WTC11 (cell line): ENCODE results near the gene TNIP1. TPM values are rescaled to one million over a fixed set of nuclear protein-coding genes. Genes with fewer than 3 reads are reported as not detected.
A peak's percentile ranks its signal among the peaks of the same experiment; 100 is the strongest.

Experiments
- ATAC-seq: fragments of 200-7000 bp; cut with Tn5 transposase; 2 replicates; pipeline ENCODE4 v1.10.0; 2021; ENCODE audit warnings: mild to moderate bottlenecking, moderate library complexity
- CTCF ChIA-PET: fragments of 300-600 bp; sonication (Branson Sonifier 250); formaldehyde crosslinking; loops from one replicate; lab custom pipeline; 2021; ENCODE audit warnings: antibody characterized with exemption; lab: Charles Lee
- POLR2A ChIA-PET: fragments of 350-600 bp; sonication (Branson Sonifier 250); formaldehyde crosslinking; loops from one replicate; lab custom pipeline; 2021; ENCODE audit warnings: antibody characterized with exemption; lab: Charles Lee
- DNase-seq: peaks from one replicate; pipeline ENCODE4 v3.0.0; 2021; ENCODE audit warnings: low spot score
- H3K27ac Mint-ChIP-seq: 2 replicates; pipeline ENCODE4 v1.8.0; 2021; ENCODE audit warnings: mixed read lengths
- H3K27me3 Mint-ChIP-seq: 2 replicates; pipeline ENCODE4 v1.8.0; 2021; ENCODE audit warnings: low read depth, mild to moderate bottlenecking, moderate library complexity, mixed read lengths
- H3K36me3 Mint-ChIP-seq: 2 replicates; pipeline ENCODE4 v1.8.0; 2021; ENCODE audit warnings: mixed read lengths
- H3K4me1 Mint-ChIP-seq: 2 replicates; pipeline ENCODE4 v1.8.0; 2022; ENCODE audit warnings: mixed read lengths
- H3K4me3 Mint-ChIP-seq: 2 replicates; pipeline ENCODE4 v1.8.0; 2021; ENCODE audit warnings: mild to moderate bottlenecking, moderate library complexity, mixed read lengths
- H3K9me3 Mint-ChIP-seq: 2 replicates; pipeline ENCODE4 v1.8.0; 2021; ENCODE audit warnings: mixed read lengths
- CDX4 ChIP-seq: fragments of 250-450 bp; sonication (Bioruptor Pico); IDR thresholded peaks from 2 replicates; pipeline ENCODE4 v1.9.0; 2021; ENCODE audit warnings: moderate library complexity, mild to moderate bottlenecking, inconsistent platforms, borderline replicate concordance
- CTCF ChIP-seq: fragments of 200-600 bp; IDR thresholded peaks from 2 replicates; pipeline ENCODE4 v1.8.0; 2022; ENCODE audit warnings: antibody characterized with exemption
- E2F5 ChIP-seq: sonication (generic); formaldehyde crosslinking; IDR thresholded peaks from 2 replicates; pipeline ENCODE4 v1.8.1; 2022; ENCODE audit warnings: mild to moderate bottlenecking, moderate library complexity, missing genetic modification reagents
- ERG ChIP-seq: fragments of 250-450 bp; sonication (Bioruptor Pico); IDR thresholded peaks from 2 replicates; pipeline ENCODE4 v1.8.0; 2021; ENCODE audit warnings: mild to moderate bottlenecking
- ESRRA ChIP-seq: sonication (generic); formaldehyde crosslinking; IDR thresholded peaks from 2 replicates; pipeline ENCODE4 v1.8.1; 2022; ENCODE audit warnings: mild to moderate bottlenecking, missing genetic modification reagents, borderline replicate concordance
- HMGXB4 ChIP-seq: sonication (generic); formaldehyde crosslinking; IDR thresholded peaks from 2 replicates; pipeline ENCODE4 v1.8.1; 2023; ENCODE audit warnings: mild to moderate bottlenecking, moderate library complexity, missing genetic modification reagents
- PRDM15 ChIP-seq: sonication (generic); formaldehyde crosslinking; IDR thresholded peaks from 2 replicates; pipeline ENCODE4 v1.8.0; 2022; ENCODE audit warnings: missing genetic modification reagents
- PRRX2 ChIP-seq: fragments of 250-450 bp; sonication (Bioruptor Pico); IDR thresholded peaks from 2 replicates; pipeline ENCODE4 v1.8.0; 2021; ENCODE audit warnings: mild to moderate bottlenecking
- USF1 ChIP-seq: sonication (generic); formaldehyde crosslinking; IDR thresholded peaks from 2 replicates; pipeline ENCODE4 v1.8.0; 2022; ENCODE audit warnings: mild to moderate bottlenecking, missing genetic modification reagents
- ZNF416 ChIP-seq: fragments of 250-450 bp; sonication (Bioruptor Pico); IDR thresholded peaks from 2 replicates; pipeline ENCODE4 v1.9.0; 2021; ENCODE audit warnings: mild to moderate bottlenecking, inconsistent platforms
- ZNF671 ChIP-seq: fragments of 250-450 bp; sonication (Bioruptor Pico); IDR thresholded peaks from 2 replicates; pipeline ENCODE4 v1.8.0; 2021; ENCODE audit warnings: mild to moderate bottlenecking
- total RNA-seq: library from RNA; stranded (reverse); gene quantifications from 3 replicates; pipeline ENCODE4 v1.2.3, GENCODE V29; 2021
- TF ChIP-seq, protein P1 (sequence below): sonication (generic); formaldehyde crosslinking; IDR thresholded peaks from 2 replicates; pipeline ENCODE4 v1.8.1; 2023; ENCODE audit warnings: mild to moderate bottlenecking, missing genetic modification reagents, moderate library complexity
- TF ChIP-seq, protein P2 (sequence below): sonication (generic); formaldehyde crosslinking; IDR thresholded peaks from 2 replicates; pipeline ENCODE4 v1.8.0; 2022; ENCODE audit warnings: mild to moderate bottlenecking, missing genetic modification reagents
- TF ChIP-seq, protein P3 (sequence below): sonication (generic); formaldehyde crosslinking; IDR thresholded peaks from 2 replicates; pipeline ENCODE4 v1.8.1; 2022; ENCODE audit warnings: missing genetic modification reagents, borderline replicate concordance
- TF ChIP-seq, protein P4 (sequence below): sonication (generic); formaldehyde crosslinking; IDR thresholded peaks from 2 replicates; pipeline ENCODE4 v1.8.1; 2022; ENCODE audit warnings: low read depth, missing genetic modification reagents, borderline replicate concordance

The TNIP1 gene
- total RNA-seq, 1 experiment from 2014 or later, result 41.1 TPM

DNA sequence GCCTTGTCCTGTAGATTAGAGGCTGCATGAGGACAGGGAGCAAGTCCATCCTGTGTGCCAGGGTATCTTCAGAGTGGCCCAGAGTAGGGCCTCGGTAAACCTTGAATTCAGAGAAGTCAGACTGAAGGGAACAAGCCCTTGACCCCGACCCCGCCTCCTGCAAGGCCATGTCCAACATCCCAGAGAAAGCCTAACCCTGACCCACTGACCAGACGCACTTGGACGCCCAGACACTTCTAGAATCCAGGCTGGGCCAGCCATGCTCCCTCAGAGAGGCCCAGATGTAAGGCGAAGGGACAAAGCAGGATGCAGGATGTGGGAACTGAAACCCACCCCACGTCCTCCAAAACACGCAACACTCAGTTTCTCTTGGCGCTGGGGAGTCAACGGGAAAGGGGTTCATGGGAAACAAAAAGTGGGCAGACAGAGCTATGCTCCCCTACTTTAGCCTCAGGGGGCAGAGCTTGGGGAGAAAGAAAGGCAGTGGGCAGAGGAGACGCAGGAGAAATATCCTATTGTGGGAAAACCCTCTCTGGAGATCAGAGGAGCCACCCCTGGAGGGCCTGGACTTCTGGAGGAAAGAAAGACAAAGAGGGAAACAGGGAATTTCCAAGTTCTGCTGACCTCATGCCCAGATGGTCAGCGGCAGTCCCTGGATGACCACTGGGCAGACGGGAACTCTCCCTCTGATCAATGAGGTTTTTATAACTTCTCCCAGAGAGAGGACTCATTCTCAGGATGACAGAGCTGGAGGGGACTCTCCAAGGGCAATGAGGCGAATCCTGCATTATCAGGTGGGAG, 13.0 kb downstream of the TNIP1 start:
- Mint-ChIP-seq H3K4me1 (peaks cover 17% of the 10 kb centered on the region), H3K36me3 (peaks cover 13% of the 10 kb centered on the region; the same call in 1 of the 2 replicates), H3K27me3 (no peaks in the 10 kb centered on the region), H3K4me3 (no peak overlapping the region), H3K27ac (peak overlapping the region; percentile 82), H3K9me3 (no peaks in the 10 kb centered on the region)
- ChIA-PET CTCF (interaction anchor here (0.8 to 3.5 kb wide), 6 partner anchors 10 to 48 kb away, joined by 3 to 20 read pairs (median 4); no protein-coding TSS in a partner anchor), POLR2A (no interaction called here)
- DNase-seq (no peak), ATAC-seq (peak; percentile 12; the same call in 1 of the 2 replicates)
- TF ChIP-seq PRRX2 (CRISPR knock-in tag), result no peak
- TF ChIP-seq HMGXB4 (CRISPR knock-in tag), result no peak

DNA sequence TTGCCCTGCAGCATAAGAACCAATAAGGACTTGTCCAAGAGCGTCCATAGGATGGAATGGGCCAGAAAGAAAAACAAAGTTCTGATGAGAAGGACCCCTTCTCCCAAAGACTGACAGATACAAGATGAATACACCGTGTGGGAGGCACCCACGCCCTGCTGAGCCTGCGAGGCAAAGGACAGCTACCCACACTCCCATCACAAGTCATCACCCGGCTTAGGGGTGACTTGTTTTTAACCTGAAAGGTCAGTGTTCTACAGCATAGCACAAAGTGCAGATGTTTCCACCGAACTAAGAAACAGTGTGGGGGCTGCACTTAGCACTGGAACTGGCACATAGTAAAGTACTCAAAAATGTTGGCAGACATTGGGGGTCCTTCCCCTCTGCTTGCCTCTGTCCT, 13.9 kb downstream of the TNIP1 start:
- DNase-seq, result no peak
- POLR2A ChIA-PET, result no interaction called here
- H3K4me3 Mint-ChIP-seq, result no peak overlapping the region
- H3K9me3 Mint-ChIP-seq, result no peaks in the 10 kb centered on the region
- H3K36me3 Mint-ChIP-seq, result peaks cover 17% of the 10 kb centered on the region
- CTCF ChIA-PET, result interaction anchor here (1.1 kb wide), 1 partner anchor 15 kb away, joined by 3 read pairs; no protein-coding TSS in a partner anchor
- ATAC-seq, result no peak
- TF ChIP-seq, protein P1, sequence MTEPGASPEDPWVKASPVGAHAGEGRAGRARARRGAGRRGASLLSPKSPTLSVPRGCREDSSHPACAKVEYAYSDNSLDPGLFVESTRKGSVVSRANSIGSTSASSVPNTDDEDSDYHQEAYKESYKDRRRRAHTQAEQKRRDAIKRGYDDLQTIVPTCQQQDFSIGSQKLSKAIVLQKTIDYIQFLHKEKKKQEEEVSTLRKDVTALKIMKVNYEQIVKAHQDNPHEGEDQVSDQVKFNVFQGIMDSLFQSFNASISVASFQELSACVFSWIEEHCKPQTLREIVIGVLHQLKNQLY (CRISPR knock-in tag), result no peak
- TF ChIP-seq, protein P2, sequence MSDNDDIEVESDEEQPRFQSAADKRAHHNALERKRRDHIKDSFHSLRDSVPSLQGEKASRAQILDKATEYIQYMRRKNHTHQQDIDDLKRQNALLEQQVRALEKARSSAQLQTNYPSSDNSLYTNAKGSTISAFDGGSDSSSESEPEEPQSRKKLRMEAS (CRISPR knock-in tag), result no peak
- TF ChIP-seq USF1 (CRISPR knock-in tag), result no peak
- TF ChIP-seq, protein P3, sequence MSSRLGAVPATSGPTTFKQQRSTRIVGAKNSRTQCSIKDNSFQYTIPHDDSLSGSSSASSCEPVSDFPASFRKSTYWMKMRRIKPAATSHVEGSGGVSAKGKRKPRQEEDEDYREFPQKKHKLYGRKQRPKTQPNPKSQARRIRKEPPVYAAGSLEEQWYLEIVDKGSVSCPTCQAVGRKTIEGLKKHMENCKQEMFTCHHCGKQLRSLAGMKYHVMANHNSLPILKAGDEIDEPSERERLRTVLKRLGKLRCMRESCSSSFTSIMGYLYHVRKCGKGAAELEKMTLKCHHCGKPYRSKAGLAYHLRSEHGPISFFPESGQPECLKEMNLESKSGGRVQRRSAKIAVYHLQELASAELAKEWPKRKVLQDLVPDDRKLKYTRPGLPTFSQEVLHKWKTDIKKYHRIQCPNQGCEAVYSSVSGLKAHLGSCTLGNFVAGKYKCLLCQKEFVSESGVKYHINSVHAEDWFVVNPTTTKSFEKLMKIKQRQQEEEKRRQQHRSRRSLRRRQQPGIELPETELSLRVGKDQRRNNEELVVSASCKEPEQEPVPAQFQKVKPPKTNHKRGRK, result no peak
- no peak for TF ChIP-seq CDX4 (CRISPR knock-in tag)
- TF ChIP-seq ZNF416 (CRISPR knock-in tag), result no peak
- TF ChIP-seq ZNF671, result no peak
- TF ChIP-seq CTCF, result no peak
- TF ChIP-seq, protein P4, sequence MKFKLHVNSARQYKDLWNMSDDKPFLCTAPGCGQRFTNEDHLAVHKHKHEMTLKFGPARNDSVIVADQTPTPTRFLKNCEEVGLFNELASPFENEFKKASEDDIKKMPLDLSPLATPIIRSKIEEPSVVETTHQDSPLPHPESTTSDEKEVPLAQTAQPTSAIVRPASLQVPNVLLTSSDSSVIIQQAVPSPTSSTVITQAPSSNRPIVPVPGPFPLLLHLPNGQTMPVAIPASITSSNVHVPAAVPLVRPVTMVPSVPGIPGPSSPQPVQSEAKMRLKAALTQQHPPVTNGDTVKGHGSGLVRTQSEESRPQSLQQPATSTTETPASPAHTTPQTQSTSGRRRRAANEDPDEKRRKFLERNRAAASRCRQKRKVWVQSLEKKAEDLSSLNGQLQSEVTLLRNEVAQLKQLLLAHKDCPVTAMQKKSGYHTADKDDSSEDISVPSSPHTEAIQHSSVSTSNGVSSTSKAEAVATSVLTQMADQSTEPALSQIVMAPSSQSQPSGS, result no peak
- no peak for TF ChIP-seq ESRRA (CRISPR knock-in tag)
- no peak for TF ChIP-seq E2F5 (CRISPR knock-in tag)
- no peak for TF ChIP-seq ERG (CRISPR knock-in tag)
- TF ChIP-seq PRDM15 (CRISPR knock-in tag), result no peak
- TF ChIP-seq, all 79 proteins: peak for 0
- Mint-ChIP-seq H3K27ac (no peak overlapping the region), H3K27me3 (no peaks in the 10 kb centered on the region), H3K4me1 (peaks cover 17% of the 10 kb centered on the region)
